ENCODE measurements around the gene ZNF487.

Gene ZNF487

GRCh38 chr10:43524434-43525247 is 87.7 kb downstream of the ZNF487 start:
- DNase-seq (ENCODE audit: low spot score), result no peak

Data from hepatic stellate cell (primary cell).